ENCODE measurements around the gene PMPCA. TPM values are rescaled to one million over a fixed set of nuclear protein-coding genes. Genes with fewer than 3 reads are reported as not detected.
"Not testable (repeated sequence)": the region's sequence is repeated elsewhere in the genome, so short reads cannot be mapped to it uniquely, and the experiment has no call there.

Gene PMPCA
- total and polyA plus RNA-seq, 2 of the 8 experiments (the other 6 are each of a cell fraction or from before 2014, with no cell fraction given) = 60.0 to 88.2 TPM

- H3K23ac ChIP-seq (ENCODE audit: insufficient read length); DNase-seq (ENCODE audit: low read depth in 1 of 2, low spot score in 2 of 2); H2BK120ac ChIP-seq (replicated peaks; ENCODE audit: low read depth, low read length); H3K14ac ChIP-seq (ENCODE audit: insufficient read length); H3K18ac ChIP-seq (ENCODE audit: extremely low read depth, low read length); H4K5ac ChIP-seq (ENCODE audit: insufficient read length, low read depth, low read length); H3K4me1 ChIP-seq (replicated peaks in 1 of 4; ENCODE audit: control insufficient read depth in 3 of 4, insufficient read depth in 4 of 4, low read length in 3 of 4); H4K8ac ChIP-seq (ENCODE audit: extremely low read depth, insufficient read depth, low read length); H3K4ac ChIP-seq (replicated peaks; ENCODE audit: insufficient read length, low read depth, low read length); H4K91ac ChIP-seq (replicated peaks; ENCODE audit: insufficient read length, low read length); FAIRE-seq; H2BK5ac ChIP-seq (ENCODE audit: low read depth, low read length); H2BK12ac ChIP-seq (ENCODE audit: low read depth, low read length); H2AK5ac ChIP-seq (ENCODE audit: low read depth, low read length); H3K4me3 ChIP-seq (ENCODE audit: extremely low read depth in 1 of 4, insufficient read depth in 2 of 4, low read depth in 3 of 4, low read length in 4 of 4); H3K9ac ChIP-seq (replicated peaks in 1 of 4; ENCODE audit: extremely low read depth in 1 of 4, low read depth in 3 of 4, low read length in 3 of 4); H2BK15ac ChIP-seq (ENCODE audit: low read length); H2AFZ ChIP-seq (ENCODE audit: low read length); H3K9me3 ChIP-seq (ENCODE audit: insufficient read depth in 2 of 2, low read depth in 1 of 2, low read length in 1 of 2); H3K4me2 ChIP-seq (ENCODE audit: insufficient read depth in 1 of 2, low read depth in 2 of 2, low read length in 2 of 2); H3K27me3 ChIP-seq (replicated peaks in 1 of 4; ENCODE audit: control insufficient read depth in 3 of 4, extremely low read depth in 1 of 4, insufficient read depth in 3 of 4, low read length in 3 of 4); H3K23me2 ChIP-seq (ENCODE audit: low read depth, low read length); H3K27ac ChIP-seq (ENCODE audit: low read depth, low read length); H3K56ac ChIP-seq (replicated peaks; ENCODE audit: insufficient read length, low read depth, low read length); H2BK20ac ChIP-seq (ENCODE audit: low read length): not testable (repeated sequence)
- WGBS, 2 experiments (ENCODE audit: extremely low coverage in 1 of 2, insufficient coverage in 1 of 2, insufficient read length in 1 of 2, insufficient replicate concordance in 2 of 2, low coverage in 1 of 2, low lambda C conversion rate in 2 of 2, missing lambda C conversion rate in 1 of 2) = 92% methylated on average over 28 of the region's 28 CpGs; no CpG with 5 or more reads in 1 of the 2 experiments
- POLR2A ChIA-PET (ENCODE audit: partially characterized antibody) = interaction anchor here (1.2 to 8.0 kb wide), 4 partner anchors 9 to 32 kb away, joined by 3 to 123 read pairs (median 6); partner anchors contain the start of gene SNAPC4
- Histone ChIP-seq H4K20me1 (replicated peaks in 1 of 2; ENCODE audit: control insufficient read depth in 1 of 2, insufficient read depth in 2 of 2, low read length in 2 of 2) (peaks cover 5 to 11% of the 10 kb centered on the region in 2 experiments), H3K79me2 (ENCODE audit: control insufficient read depth in 1 of 2, insufficient read depth in 2 of 2, low read length in 2 of 2) (peaks cover 11 to 34% of the 10 kb centered on the region in 2 experiments), H3K36me3 (ENCODE audit: control insufficient read depth in 2 of 4, insufficient read depth in 4 of 4, low read length in 3 of 4) (peaks cover 14 to 51% (median 36%) of the 10 kb centered on the region in 4 experiments), H3K79me1 (ENCODE audit: low read depth, low read length) (peaks cover 20% of the 10 kb centered on the region)
- CTCF ChIA-PET (ENCODE audit: partially characterized antibody) = interaction anchor here (0.9 kb wide), 1 partner anchor 23 kb away, joined by 3 read pairs; no protein-coding TSS in a partner anchor
Measured at GRCh38 chr9:136407061-136407460, 3.4 kb upstream of the PMPCA start.

All from H1 (cell line).